GM04504 (cell line): Measurements from ENCODE around the gene AGA.
A peak's percentile ranks its signal among the peaks of the same experiment; 100 is the strongest.

Experiments
- DNase-seq: peaks from one replicate; pipeline ENCODE4 v3.0.0-alpha.2; 2012; ENCODE audit warnings: low read depth

AGA gene

GRCh38 chr4:177441803-177442622 lies at the start of gene AGA:
Gene AGA (minus strand): TSS chr4:177442437. CDS start chr4:177442375, 62 bp downstream.
- DNase-seq = peak; percentile 89

GRCh38 chr4:177492022-177492421 lies 49.8 kb upstream of the AGA start:
- no peak for DNase-seq

- no peak for DNase-seq
These were observed 48.5 kb upstream of the AGA start for GRCh38 chr4:177490769-177491168.

DNA sequence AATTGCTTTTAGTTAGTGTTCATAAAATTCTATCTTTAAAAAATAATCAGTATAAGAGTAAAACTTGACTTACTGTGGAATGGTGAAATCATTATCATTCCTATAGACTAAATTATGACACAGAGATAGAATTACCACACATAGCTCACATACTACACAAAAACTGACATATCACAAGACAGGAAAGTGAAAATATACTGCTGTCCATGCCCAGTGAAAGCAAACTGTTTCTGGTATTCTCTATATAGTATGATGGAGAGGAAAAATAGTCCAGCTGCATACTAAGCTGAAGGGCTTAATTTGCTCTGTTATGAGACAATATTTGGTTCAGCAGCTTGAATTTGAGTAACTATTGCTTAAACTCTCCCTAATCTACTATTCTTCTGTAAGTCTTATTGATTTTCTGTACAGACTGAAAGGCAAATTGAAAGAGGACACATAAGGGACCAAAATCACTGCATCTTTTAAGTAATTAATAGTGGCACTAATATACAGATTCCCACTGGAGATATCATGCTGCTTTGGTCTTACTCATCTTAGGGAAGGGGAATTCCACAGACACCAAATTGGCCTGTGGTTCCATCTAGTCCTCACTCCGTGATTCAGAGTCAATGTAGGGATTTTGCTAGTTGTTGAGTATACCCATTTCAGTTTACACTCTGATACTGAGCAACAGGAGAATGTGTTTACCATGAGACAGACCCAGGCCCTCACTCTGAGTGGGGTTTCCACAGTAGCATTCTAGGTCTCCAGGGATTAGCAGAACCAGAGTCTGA lies 47.4 kb upstream of the AGA start:
- no peak for DNase-seq

DNA sequence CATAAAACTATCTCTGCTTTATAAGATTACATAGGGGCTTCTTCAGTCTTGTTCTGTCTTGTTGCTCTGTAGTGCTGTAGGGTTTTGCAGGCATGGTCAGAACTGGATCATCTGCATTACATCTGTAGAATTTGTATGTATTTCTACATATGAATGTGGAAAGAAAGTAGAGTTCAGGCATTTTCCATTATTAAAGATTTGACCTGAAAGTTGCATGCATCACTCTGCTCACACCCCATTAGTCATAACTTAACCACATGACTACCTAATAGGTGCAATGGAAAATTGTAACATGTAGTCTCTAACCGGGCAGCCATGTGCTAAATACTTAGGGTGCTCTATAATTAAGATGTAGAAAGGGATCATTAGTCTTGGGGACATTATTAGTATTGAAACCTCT lies 45.7 kb upstream of the AGA start:
- no peak for DNase-seq

- no peak for DNase-seq
These were observed 43.3 kb upstream of the AGA start for GRCh38 chr4:177485528-177485927.

DNA sequence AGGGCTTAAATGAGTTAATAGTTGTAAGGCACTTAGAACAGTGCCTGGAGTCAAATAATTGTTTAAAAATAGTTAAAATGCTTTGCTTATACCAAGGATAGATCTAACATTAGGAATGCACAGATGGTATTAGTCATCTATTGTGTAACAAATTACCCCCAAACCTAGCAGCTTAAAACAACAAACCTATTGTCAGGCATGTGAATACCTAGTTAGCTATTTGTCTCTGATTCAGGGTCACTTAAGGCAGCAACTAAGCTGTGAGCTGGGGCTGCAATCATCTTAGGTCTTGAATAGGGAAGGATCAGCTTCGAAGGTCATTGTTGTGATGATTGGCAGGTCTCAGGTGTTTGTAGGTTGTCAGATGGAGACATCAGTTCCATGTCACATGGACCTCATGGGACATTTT lies 42.4 kb upstream of the AGA start:
- peak; percentile 72 for DNase-seq

- no peak for DNase-seq
These were observed 41.5 kb upstream of the AGA start for GRCh38 chr4:177483760-177484159.

- DNase-seq = no peak
These were observed 41.0 kb upstream of the AGA start for GRCh38 chr4:177483271-177483670.

DNA sequence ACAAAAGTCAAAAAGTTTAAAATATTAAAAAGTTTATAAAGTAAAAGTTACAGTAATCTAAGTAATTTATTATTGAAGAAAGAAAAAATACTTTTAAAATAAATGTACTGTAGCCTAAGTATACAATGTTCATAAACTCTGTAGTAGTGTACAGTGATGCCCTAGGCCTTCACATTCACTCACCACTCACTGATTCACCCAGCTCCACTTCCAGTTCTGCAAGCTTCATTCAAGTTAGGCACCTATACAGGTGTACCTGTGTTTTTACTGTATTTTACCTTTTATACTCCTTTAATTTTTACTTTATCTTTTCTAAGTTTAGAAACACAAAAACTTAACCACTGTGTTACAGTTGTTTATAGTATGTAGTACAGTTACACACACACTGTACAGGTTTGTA lies 40.1 kb upstream of the AGA start:
- DNase-seq = no peak

DNA sequence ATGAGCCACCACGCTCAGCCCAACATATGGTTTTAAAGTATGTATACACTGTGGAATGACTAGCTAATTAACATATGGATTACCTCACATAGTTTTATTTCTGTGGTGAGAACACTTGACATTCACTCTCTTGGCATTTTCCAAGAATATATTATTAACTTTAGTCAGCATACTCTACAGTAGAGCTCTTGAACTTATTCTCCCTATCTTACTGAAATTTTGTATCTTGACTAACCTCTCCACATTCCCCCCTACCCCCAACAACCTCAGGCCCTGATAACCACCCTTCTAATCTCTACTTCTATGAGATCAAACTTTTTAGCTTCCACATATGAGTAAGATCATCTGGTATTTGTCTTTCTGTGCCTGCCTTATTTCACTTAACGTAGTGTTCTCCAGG lies 38.6 kb upstream of the AGA start:
- no peak for DNase-seq

- DNase-seq = no peak
These were observed 36.8 kb upstream of the AGA start for GRCh38 chr4:177479063-177479462.

GRCh38 chr4:177478496-177478895 lies 36.3 kb upstream of the AGA start:
- DNase-seq = no peak

- DNase-seq = no peak
These were observed 31.8 kb upstream of the AGA start for GRCh38 chr4:177473991-177474390.

GRCh38 chr4:177464026-177464425 lies 21.8 kb upstream of the AGA start:
- DNase-seq = no peak

DNA sequence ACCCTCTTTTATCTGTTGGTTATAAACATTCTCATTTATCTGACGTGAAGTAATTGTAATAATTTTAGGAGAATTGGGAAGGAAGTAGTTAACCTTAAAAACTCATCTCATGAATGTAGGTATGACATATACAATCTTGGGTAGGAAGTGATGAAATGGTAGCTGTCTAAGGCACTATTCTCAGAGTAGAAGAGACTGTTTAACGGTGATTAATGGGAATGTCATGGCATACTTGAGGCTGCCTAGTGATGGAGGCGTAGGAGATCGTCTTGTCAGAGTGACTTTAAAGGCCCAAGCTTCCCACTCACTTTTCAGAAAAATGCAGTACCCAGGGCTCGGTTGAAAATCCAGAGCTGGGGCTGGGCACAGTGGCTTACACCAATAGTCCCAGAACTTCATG lies 19.4 kb upstream of the AGA start:
- DNase-seq = no peak

- no peak for DNase-seq
These were observed 18.2 kb upstream of the AGA start for GRCh38 chr4:177460460-177460859.

DNA sequence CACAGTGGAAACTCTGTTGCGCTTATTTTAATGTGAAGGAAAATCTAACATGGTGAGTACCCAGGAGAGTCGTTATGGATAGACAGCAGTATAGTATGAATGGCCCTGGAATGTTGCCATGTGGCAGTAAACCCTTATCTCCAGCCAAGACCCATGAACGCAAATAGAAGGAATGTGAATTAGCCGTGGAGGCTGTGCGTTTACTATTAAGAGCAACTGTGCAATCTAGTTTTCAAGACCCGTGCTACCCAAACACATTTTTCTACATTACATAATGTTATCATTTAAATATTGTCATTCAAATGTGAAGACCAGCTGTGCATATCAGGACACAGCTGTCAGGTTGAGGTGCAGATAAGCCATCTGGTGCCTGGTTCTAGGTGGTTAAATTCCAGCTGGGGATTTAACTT lies 13.3 kb upstream of the AGA start:
- no peak for DNase-seq

DNA sequence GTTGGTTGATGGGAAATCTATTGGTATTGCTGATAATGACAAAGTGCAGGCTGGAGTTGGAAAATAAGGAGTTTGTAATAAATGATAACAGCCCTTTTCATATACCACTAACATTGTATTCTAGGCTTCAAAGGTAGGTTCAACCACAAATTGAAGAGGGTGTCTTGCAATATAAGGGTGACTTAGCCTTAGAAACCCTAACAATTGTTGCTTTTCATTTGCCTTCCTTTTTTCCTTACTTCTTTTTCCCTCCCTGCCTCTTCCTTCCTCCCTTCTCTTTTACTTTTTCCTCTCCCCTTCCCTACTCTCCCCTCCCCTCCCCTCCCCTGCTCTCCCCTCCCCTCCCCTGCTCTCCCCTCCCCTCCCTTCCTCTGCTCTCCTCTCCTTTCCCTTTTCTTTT lies 10.9 kb upstream of the AGA start:
- no peak for DNase-seq

DNA sequence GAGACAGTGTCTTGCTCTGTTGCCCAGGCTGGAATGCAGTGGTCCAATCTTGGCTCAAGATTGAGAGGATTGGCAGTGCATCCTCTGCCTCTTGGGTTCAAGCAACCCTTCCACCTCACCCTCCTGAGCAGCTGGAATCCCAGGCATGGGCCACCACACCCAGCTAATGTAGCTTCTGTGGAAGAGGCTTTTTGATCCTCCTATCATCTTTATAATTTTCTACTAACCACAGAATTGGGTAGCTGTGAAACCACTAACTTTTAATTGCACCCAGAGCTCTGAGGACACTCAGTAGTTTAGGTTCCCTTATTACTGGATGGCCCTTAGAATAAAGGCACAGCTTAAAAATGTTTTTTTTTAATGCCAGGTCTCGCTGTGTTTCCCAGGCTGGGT lies 8.9 kb upstream of the AGA start:
- DNase-seq = no peak

- DNase-seq = peak; percentile 56
These were observed 8.3 kb upstream of the AGA start for GRCh38 chr4:177450426-177451107.

DNA sequence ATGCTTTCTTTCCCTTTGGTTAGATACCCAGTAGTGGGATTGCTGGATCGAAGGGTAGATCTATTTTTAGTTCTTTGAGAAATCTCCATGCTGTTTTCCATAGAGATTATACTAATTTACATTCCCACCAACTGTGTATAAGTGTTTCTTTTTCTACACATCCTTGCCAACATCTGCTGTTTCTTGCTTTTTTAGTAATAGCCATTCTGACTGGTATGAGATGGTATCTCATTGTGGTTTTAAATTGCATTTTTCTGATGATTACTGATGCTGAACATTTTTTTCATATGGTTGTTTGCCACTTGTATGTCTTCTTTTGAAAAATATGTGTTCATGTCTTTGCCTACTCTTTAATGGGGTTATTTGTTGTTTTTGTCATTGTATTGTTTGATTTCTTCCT lies 6.6 kb upstream of the AGA start:
- peak; percentile 41 for DNase-seq
